Measurements from ENCODE around the gene SULT1A2. TPM values are rescaled to one million over a fixed set of nuclear protein-coding genes. Genes with fewer than 3 reads are reported as not detected.
"Not testable (repeated sequence)": the region's sequence is repeated elsewhere in the genome, so short reads cannot be mapped to it uniquely, and the experiment has no call there.

Gene SULT1A2
- total RNA-seq, 1 experiment from 2014 or later, result 0.44 TPM

DNA sequence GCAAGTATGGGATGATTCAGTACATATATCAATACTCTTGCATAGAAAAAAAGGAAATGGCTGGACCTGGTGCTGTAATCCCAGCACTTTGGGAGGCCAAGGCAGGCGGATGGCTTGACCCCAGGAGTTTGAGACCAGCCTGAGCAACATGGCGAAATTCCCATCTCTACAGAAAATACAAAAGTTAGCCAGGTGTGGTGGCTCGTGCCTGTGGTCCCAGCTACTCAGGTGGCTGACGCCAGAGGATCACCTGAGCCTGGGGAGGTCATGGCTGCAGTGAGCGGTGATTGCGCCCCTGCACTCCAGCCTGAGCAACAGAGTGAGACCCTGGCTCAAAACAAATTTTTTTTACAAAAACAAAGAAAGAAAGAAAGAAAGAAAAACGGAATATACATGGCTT lies 50.2 kb downstream of the SULT1A2 start:
- H3K4me3 Mint-ChIP-seq (ENCODE audit: unreplicated experiment), result no peak overlapping the region
- CTCF ChIA-PET, result no interaction called here
- no peak for DNase-seq (ENCODE audit: unreplicated experiment)
- no peak overlapping the region for H3K27ac Mint-ChIP-seq (ENCODE audit: low read depth, unreplicated experiment)
- POLR2A ChIA-PET, result interaction anchor here (2.0 kb wide), 1 partner anchor 7 kb away, joined by 6 read pairs; no protein-coding TSS in a partner anchor
- H3K9me3 Mint-ChIP-seq (ENCODE audit: unreplicated experiment), result no peaks in the 10 kb centered on the region
- peaks cover 4% of the 10 kb centered on the region for H3K4me1 Mint-ChIP-seq (ENCODE audit: insufficient read depth, unreplicated experiment)
- no peaks in the 10 kb centered on the region for H3K36me3 Mint-ChIP-seq (ENCODE audit: insufficient read depth, unreplicated experiment)
- intact Hi-C loops (cut with micrococcal nuclease), result loop anchor here (5.0 kb wide), 2 partner anchors 71 to 331 kb away; partner anchors contain the start of gene ATP2A1
- no peaks in the 10 kb centered on the region for H3K27me3 Mint-ChIP-seq (ENCODE audit: insufficient read depth, unreplicated experiment)
- TF ChIP-seq, protein P1, sequence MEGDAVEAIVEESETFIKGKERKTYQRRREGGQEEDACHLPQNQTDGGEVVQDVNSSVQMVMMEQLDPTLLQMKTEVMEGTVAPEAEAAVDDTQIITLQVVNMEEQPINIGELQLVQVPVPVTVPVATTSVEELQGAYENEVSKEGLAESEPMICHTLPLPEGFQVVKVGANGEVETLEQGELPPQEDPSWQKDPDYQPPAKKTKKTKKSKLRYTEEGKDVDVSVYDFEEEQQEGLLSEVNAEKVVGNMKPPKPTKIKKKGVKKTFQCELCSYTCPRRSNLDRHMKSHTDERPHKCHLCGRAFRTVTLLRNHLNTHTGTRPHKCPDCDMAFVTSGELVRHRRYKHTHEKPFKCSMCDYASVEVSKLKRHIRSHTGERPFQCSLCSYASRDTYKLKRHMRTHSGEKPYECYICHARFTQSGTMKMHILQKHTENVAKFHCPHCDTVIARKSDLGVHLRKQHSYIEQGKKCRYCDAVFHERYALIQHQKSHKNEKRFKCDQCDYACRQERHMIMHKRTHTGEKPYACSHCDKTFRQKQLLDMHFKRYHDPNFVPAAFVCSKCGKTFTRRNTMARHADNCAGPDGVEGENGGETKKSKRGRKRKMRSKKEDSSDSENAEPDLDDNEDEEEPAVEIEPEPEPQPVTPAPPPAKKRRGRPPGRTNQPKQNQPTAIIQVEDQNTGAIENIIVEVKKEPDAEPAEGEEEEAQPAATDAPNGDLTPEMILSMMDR (IDR thresholded peaks at IDR 0.05; ENCODE audit: unreplicated experiment), result no peak
- no TSS peak for BruUV-seq (replicated peaks)

DNA sequence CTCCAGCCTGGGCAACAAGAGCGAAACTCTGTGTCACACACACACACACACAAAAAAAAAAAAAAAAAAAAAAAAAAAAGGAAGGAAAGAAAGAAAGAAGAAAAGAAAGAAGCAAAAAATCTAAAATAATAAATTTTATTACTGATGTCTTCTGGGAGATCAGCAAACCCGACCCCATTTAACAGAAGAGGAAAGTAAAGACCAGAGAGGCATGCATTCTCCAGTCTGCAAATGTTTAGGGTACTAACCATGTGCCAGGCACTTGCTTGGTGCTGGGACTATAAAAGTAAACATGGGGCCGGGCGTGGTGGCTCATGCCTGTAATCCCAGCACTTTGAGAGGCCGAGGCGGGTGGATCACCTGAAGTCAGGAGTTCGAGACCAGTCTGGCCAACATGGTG lies 50.9 kb downstream of the SULT1A2 start:
- DNase-seq (ENCODE audit: unreplicated experiment); H3K36me3 Mint-ChIP-seq (ENCODE audit: insufficient read depth, unreplicated experiment); H3K9me3 Mint-ChIP-seq (ENCODE audit: unreplicated experiment); BruUV-seq (replicated peaks); H3K4me3 Mint-ChIP-seq (ENCODE audit: unreplicated experiment); H3K27me3 Mint-ChIP-seq (ENCODE audit: insufficient read depth, unreplicated experiment); H3K27ac Mint-ChIP-seq (ENCODE audit: low read depth, unreplicated experiment); CTCF ChIA-PET; H3K4me1 Mint-ChIP-seq (ENCODE audit: insufficient read depth, unreplicated experiment): not testable (repeated sequence)
- POLR2A ChIA-PET, result interaction anchor here (0.6 kb wide), 1 partner anchor 56 kb away, joined by 3 read pairs; no protein-coding TSS in a partner anchor
- intact Hi-C loops (cut with micrococcal nuclease), result loop anchor here (5.0 kb wide), 2 partner anchors 71 to 331 kb away; partner anchors contain the start of gene ATP2A1

DNA sequence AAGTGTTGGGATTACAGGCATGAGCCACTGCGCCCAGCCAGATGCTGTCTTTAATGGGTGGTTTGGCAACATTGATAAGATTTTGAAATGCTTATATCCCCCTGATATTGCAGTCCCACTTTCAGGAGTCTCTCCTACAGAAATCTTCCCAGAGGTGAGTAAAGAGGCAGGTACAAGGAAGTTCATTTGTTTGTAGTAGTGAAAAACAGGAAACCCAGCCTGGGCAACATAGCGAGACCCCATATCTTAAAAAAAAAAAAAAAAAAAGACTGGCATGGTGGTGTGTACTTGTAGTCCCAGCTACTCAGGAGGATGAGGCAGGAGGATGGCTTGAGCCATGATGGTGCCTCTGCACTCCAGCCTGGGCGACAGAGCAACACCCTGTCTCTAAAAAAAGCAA lies 51.9 kb downstream of the SULT1A2 start:
- H3K36me3 Mint-ChIP-seq (ENCODE audit: insufficient read depth, unreplicated experiment), result no peaks in the 10 kb centered on the region
- no TSS peak for BruUV-seq (replicated peaks)

DNA sequence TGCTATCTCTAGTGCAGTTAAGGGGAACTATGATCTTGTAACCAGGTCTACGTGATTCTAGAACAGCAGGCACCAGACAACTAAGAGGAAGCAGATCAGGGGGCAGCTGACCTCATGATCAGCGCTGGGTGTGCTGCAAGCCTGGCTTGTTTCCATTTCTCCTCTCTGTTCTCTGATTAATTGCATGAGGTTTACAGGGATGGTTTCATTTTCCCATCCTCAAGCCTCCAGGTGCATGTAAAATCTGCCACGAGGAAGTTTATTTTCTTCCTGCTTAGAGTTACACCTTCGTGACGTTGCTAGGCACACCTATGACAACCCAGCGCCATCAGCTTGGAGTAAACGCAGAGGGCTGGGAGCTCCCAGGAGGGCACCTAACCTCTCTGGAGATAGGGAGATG lies 53.8 kb downstream of the SULT1A2 start:
- no peaks in the 10 kb centered on the region for H3K9me3 Mint-ChIP-seq (ENCODE audit: unreplicated experiment)
- H3K27ac Mint-ChIP-seq (ENCODE audit: low read depth, unreplicated experiment), result no peak overlapping the region
- POLR2A ChIA-PET, result no interaction called here
- H3K4me3 Mint-ChIP-seq (ENCODE audit: unreplicated experiment), result no peak overlapping the region
- intact Hi-C loops (cut with micrococcal nuclease), result no loop called here
- H3K4me1 Mint-ChIP-seq (ENCODE audit: insufficient read depth, unreplicated experiment), result peaks cover 9% of the 10 kb centered on the region
- DNase-seq (ENCODE audit: unreplicated experiment), result no peak
- no TSS peak for BruUV-seq (replicated peaks)
- TF ChIP-seq, protein P1 (IDR thresholded peaks at IDR 0.05; ENCODE audit: unreplicated experiment), result no peak
- CTCF ChIA-PET, result interaction anchor here (1.5 kb wide), 1 partner anchor 11 kb away, joined by 3 read pairs; the partner anchor contains the start of gene SGF29
- H3K36me3 Mint-ChIP-seq (ENCODE audit: insufficient read depth, unreplicated experiment), result peaks cover 3% of the 10 kb centered on the region
- H3K27me3 Mint-ChIP-seq (ENCODE audit: insufficient read depth, unreplicated experiment), result no peaks in the 10 kb centered on the region

More for the DNA sequence above, 51.9 kb downstream of the SULT1A2 start:
- Mint-ChIP-seq H3K4me1 (ENCODE audit: insufficient read depth, unreplicated experiment) (peaks cover 4% of the 10 kb centered on the region), H3K27me3 (ENCODE audit: insufficient read depth, unreplicated experiment) (no peaks in the 10 kb centered on the region), H3K9me3 (ENCODE audit: unreplicated experiment) (no peaks in the 10 kb centered on the region), H3K27ac (ENCODE audit: low read depth, unreplicated experiment) (no peak overlapping the region), H3K4me3 (ENCODE audit: unreplicated experiment) (no peak overlapping the region)
- TF ChIP-seq, protein P1 (IDR thresholded peaks at IDR 0.05; ENCODE audit: unreplicated experiment), result no peak
- ChIA-PET CTCF (interaction anchor here (0.6 to 0.9 kb wide), 2 partner anchors 10 to 400 kb away, joined by 3 to 4 read pairs; no protein-coding TSS in a partner anchor), POLR2A (interaction anchor here (0.6 kb wide), 1 partner anchor 55 kb away, joined by 3 read pairs; no protein-coding TSS in a partner anchor)
- DNase-seq (ENCODE audit: unreplicated experiment), result no peak
- intact Hi-C loops (cut with micrococcal nuclease), result loop anchor here (5.0 kb wide), 2 partner anchors 72 to 332 kb away; partner anchors contain the start of gene ATP2A1
